ENCODE measurements around the gene GLT8D1.
"Not testable (repeated sequence)": the region's sequence is repeated elsewhere in the genome, so short reads cannot be mapped to it uniquely, and the experiment has no call there.

GLT8D1 gene

GRCh38 chr3:52679811-52680210 is 25.8 kb downstream of the GLT8D1 start:
- DNase-seq: no peak

- no peak for DNase-seq
These were observed 26.4 kb downstream of the GLT8D1 start for GRCh38 chr3:52679199-52679538.

GRCh38 chr3:52678265-52679198 is 27.1 kb downstream of the GLT8D1 start:
- DNase-seq: no peak

- not testable (repeated sequence) for DNase-seq
These were observed 29.4 kb downstream of the GLT8D1 start for GRCh38 chr3:52676201-52676600.

GRCh38 chr3:52671676-52672075 is 33.9 kb downstream of the GLT8D1 start:
- peak in 1 of 5 donors; percentile 13 for DNase-seq

GRCh38 chr3:52670621-52671521 is 34.7 kb downstream of the GLT8D1 start:
- peak in 1 of 5 donors; percentile 83 for DNase-seq

- no peak for DNase-seq
These were observed 42.5 kb downstream of the GLT8D1 start for GRCh38 chr3:52663098-52663497.

- no peak for DNase-seq
These were observed 45.5 kb downstream of the GLT8D1 start for GRCh38 chr3:52660046-52660445.

GRCh38 chr3:52655895-52656294 is 49.7 kb downstream of the GLT8D1 start:
- DNase-seq: no peak

- DNase-seq: no peak
These were observed 54.0 kb downstream of the GLT8D1 start for GRCh38 chr3:52651592-52651991.

- no peak for DNase-seq
These were observed 55.2 kb downstream of the GLT8D1 start for GRCh38 chr3:52650439-52650838.

GRCh38 chr3:52649461-52650210 is 56.0 kb downstream of the GLT8D1 start:
- DNase-seq: no peak

- no peak for DNase-seq
These were observed 60.0 kb downstream of the GLT8D1 start for GRCh38 chr3:52645549-52645948.
